ENCODE data around the gene ERAP2. TPM values are rescaled to one million over a fixed set of nuclear protein-coding genes. Genes with fewer than 3 reads are reported as not detected.

Gene ERAP2
- polyA plus RNA-seq, 1 donor (not counting 4 experiments of a cell fraction or from before 2014, with no cell fraction given) = 41.0 TPM

GRCh38 chr5:96869372-96869641, 7.0 kb upstream of the ERAP2 start:
- H3K9ac ChIP-seq (ENCODE audit: control insufficient read depth, extremely low read depth, insufficient read depth, low read length) = no peak overlapping the region
- FAIRE-seq = no peak
- no peaks in the 10 kb centered on the region for H3K9me3 ChIP-seq (ENCODE audit: control insufficient read depth, low read depth, low read length)
- H3K79me2 ChIP-seq (ENCODE audit: control insufficient read depth, insufficient read depth, low read length) = no peaks in the 10 kb centered on the region
- dilution Hi-C loops (cut with MboI; ENCODE audit: extremely low pct_ligation_motif_present, low sequenced_read_pairs) = no loop called here
- no peaks in the 10 kb centered on the region for H3K36me3 ChIP-seq (ENCODE audit: control insufficient read depth in 2 of 2, extremely low read depth in 1 of 2, insufficient read depth in 2 of 2, low read length in 2 of 2)
- H3K4me1 ChIP-seq (ENCODE audit: control insufficient read depth, extremely low read depth, insufficient read depth, low read length) = peaks cover 5% of the 10 kb centered on the region
- no peak for TF ChIP-seq EZH2 (IDR thresholded peaks at IDR 0.05; ENCODE audit: low read length)
- TF ChIP-seq CTCF (optimal IDR thresholded peaks at IDR 0.05 in 1 of 3, IDR thresholded peaks at IDR 0.05 in 1 of 3, conservative IDR thresholded peaks at IDR 0.05 in 1 of 3; ENCODE audit: extremely low read depth in 1 of 3, insufficient read depth in 2 of 3, low read length in 3 of 3) = no peak
- DNase-seq (ENCODE audit: low read depth, low spot score) = no peak
- no peaks in the 10 kb centered on the region for H3K27me3 ChIP-seq (ENCODE audit: control insufficient read depth, extremely low read depth, insufficient read depth, low read length)
- H3K27ac ChIP-seq (ENCODE audit: control insufficient read depth, insufficient read depth, low read length) = no peak overlapping the region
- H3K4me3 ChIP-seq (ENCODE audit: control insufficient read depth in 2 of 3, extremely low read depth in 1 of 3, insufficient read depth in 2 of 3, low read depth in 1 of 3, low read length in 3 of 3) = no peak overlapping the region
- no peak overlapping the region for H2AFZ ChIP-seq (ENCODE audit: control insufficient read depth, low read length)
- H4K20me1 ChIP-seq (ENCODE audit: control insufficient read depth, extremely low read depth, insufficient read depth, low read length) = no peaks in the 10 kb centered on the region
- no peaks in the 10 kb centered on the region for H3K9me1 ChIP-seq (ENCODE audit: control insufficient read depth, extremely low read depth, insufficient read depth, low read length)
- no peak overlapping the region for H3K4me2 ChIP-seq (ENCODE audit: control insufficient read depth, extremely low read depth, insufficient read depth, low read depth, low read length)

GRCh38 chr5:96870094-96871026, 5.9 kb upstream of the ERAP2 start:
- DNase-seq (ENCODE audit: low read depth, low spot score) (no peak), FAIRE-seq (peak; percentile 49)
- H3K4me3 ChIP-seq (ENCODE audit: control insufficient read depth in 2 of 3, extremely low read depth in 1 of 3, insufficient read depth in 2 of 3, low read depth in 1 of 3, low read length in 3 of 3) = no peak overlapping the region
- H3K27me3 ChIP-seq (ENCODE audit: control insufficient read depth, extremely low read depth, insufficient read depth, low read length) = no peaks in the 10 kb centered on the region
- no peak for TF ChIP-seq EZH2 (IDR thresholded peaks at IDR 0.05; ENCODE audit: low read length)
- TF ChIP-seq CTCF (optimal IDR thresholded peaks at IDR 0.05 in 1 of 3, IDR thresholded peaks at IDR 0.05 in 1 of 3, conservative IDR thresholded peaks at IDR 0.05 in 1 of 3; ENCODE audit: extremely low read depth in 1 of 3, insufficient read depth in 2 of 3, low read length in 3 of 3) = no peak
- no peak overlapping the region for H3K9ac ChIP-seq (ENCODE audit: control insufficient read depth, extremely low read depth, insufficient read depth, low read length)
- H3K27ac ChIP-seq (ENCODE audit: control insufficient read depth, insufficient read depth, low read length) = no peak overlapping the region
- H2AFZ ChIP-seq (ENCODE audit: control insufficient read depth, low read length) = peak overlapping the region; percentile 24
- no peaks in the 10 kb centered on the region for H3K9me1 ChIP-seq (ENCODE audit: control insufficient read depth, extremely low read depth, insufficient read depth, low read length)
- H4K20me1 ChIP-seq (ENCODE audit: control insufficient read depth, extremely low read depth, insufficient read depth, low read length) = no peaks in the 10 kb centered on the region
- dilution Hi-C loops (cut with MboI; ENCODE audit: extremely low pct_ligation_motif_present, low sequenced_read_pairs) = no loop called here
- peaks cover 5% of the 10 kb centered on the region for H3K4me1 ChIP-seq (ENCODE audit: control insufficient read depth, extremely low read depth, insufficient read depth, low read length)
- no peaks in the 10 kb centered on the region for H3K79me2 ChIP-seq (ENCODE audit: control insufficient read depth, insufficient read depth, low read length)
- H3K4me2 ChIP-seq (ENCODE audit: control insufficient read depth, extremely low read depth, insufficient read depth, low read depth, low read length) = peak overlapping the region; percentile 9
- no peaks in the 10 kb centered on the region for H3K36me3 ChIP-seq (ENCODE audit: control insufficient read depth in 2 of 2, extremely low read depth in 1 of 2, insufficient read depth in 2 of 2, low read length in 2 of 2)
- H3K9me3 ChIP-seq (ENCODE audit: control insufficient read depth, low read depth, low read length) = no peaks in the 10 kb centered on the region
